GM18858 (cell line): ENCODE data around the gene DLK1.

ENCODE experiments used
- ATAC-seq: cut with Tn5 transposase; IDR thresholded peaks from one replicate; pipeline ENCODE4 v1.9.1; 2021; ENCODE audit not compliant: unreplicated experiment

DLK1 gene

GRCh38 chr14:100731846-100732765, 5.4 kb downstream of the DLK1 start:
- ATAC-seq, result no peak

- ATAC-seq, result no peak
Measured at GRCh38 chr14:100732766-100733100, 6.0 kb downstream of the DLK1 start.

- ATAC-seq, result no peak
Measured at GRCh38 chr14:100733152-100733850, 6.6 kb downstream of the DLK1 start.

GRCh38 chr14:100734031-100734990, 7.6 kb downstream of the DLK1 start:
- no peak for ATAC-seq

- no peak for ATAC-seq
Measured at GRCh38 chr14:100735271-100735670, 8.6 kb downstream of the DLK1 start.

- ATAC-seq, result no peak
Measured at GRCh38 chr14:100736269-100737180, 9.8 kb downstream of the DLK1 start.

GRCh38 chr14:100737526-100737925, 10.8 kb downstream of the DLK1 start:
- ATAC-seq, result no peak

GRCh38 chr14:100738269-100738691, 11.6 kb downstream of the DLK1 start:
- ATAC-seq, result no peak

- no peak for ATAC-seq
Measured at GRCh38 chr14:100738704-100739131, 12.0 kb downstream of the DLK1 start.

GRCh38 chr14:100739306-100739705, 12.6 kb downstream of the DLK1 start:
- no peak for ATAC-seq

GRCh38 chr14:100740196-100740825, 13.6 kb downstream of the DLK1 start:
- no peak for ATAC-seq

GRCh38 chr14:100740929-100741328, 14.2 kb downstream of the DLK1 start:
- ATAC-seq, result no peak

- no peak for ATAC-seq
Measured at GRCh38 chr14:100741966-100742365, 15.3 kb downstream of the DLK1 start.

GRCh38 chr14:100746326-100746725, 19.6 kb downstream of the DLK1 start:
- no peak for ATAC-seq

GRCh38 chr14:100747021-100747586, 20.4 kb downstream of the DLK1 start:
- no peak for ATAC-seq

GRCh38 chr14:100747736-100748135, 21.0 kb downstream of the DLK1 start:
- no peak for ATAC-seq

- ATAC-seq, result no peak
Measured at GRCh38 chr14:100748403-100748802, 21.7 kb downstream of the DLK1 start.

GRCh38 chr14:100748944-100749343, 22.3 kb downstream of the DLK1 start:
- no peak for ATAC-seq

GRCh38 chr14:100749967-100750597, 23.4 kb downstream of the DLK1 start:
- no peak for ATAC-seq
